ENCODE measurements around the gene TNS1. TPM values are rescaled to one million over a fixed set of nuclear protein-coding genes. Genes with fewer than 3 reads are reported as not detected.

Gene TNS1
- total RNA-seq, 1 experiment from 2014 or later, result 3.0 TPM

DNA sequence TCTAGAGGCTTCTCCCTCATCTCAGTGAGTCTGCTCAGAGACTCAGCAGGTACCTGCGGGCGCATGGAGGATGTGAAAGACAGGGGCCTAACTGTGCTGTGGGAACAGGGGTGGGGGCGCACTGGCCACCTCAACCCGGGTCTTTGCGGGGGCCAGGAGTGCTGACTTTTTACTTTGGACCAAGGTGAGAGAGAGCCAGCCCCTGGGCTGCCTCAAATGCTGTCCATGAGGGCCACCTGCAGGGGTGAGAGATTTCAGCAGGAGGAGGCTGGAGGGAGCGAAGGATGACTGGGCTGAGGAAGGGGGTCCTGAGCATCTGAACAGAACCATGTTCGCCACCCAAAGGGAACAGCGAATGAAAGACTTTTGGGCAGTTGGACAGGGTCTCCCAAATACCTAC lies 129.4 kb downstream of the TNS1 start:
- H3K36me3 ChIP-seq, result no peaks in the 10 kb centered on the region
- H3K9me3 ChIP-seq (replicated peaks), result no peaks in the 10 kb centered on the region
- H3K4me3 ChIP-seq, result no peak overlapping the region
- peaks cover 7% of the 10 kb centered on the region for H3K4me1 ChIP-seq
- no peak for DNase-seq
- no peaks in the 10 kb centered on the region for H3K27me3 ChIP-seq
- no peak overlapping the region for H3K27ac ChIP-seq

DNA sequence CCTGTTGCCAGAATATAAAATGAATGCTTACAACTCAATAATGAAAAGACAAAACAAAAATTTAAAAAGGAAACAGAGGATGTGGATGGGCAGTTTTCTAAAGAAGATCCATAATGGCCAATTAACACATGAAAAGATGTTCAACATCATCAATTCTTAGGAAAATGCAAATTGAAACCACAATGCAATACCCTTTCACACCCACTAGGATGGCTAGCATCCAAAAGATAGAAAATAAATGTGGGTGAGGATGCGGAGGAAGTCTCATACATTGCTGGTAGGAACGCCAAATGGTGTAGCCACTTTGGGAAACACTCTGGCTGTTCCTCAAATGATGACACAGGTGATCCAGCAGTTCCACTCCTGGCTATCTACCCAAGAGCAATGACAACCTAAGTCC lies 130.5 kb downstream of the TNS1 start:
- H3K27me3 ChIP-seq, result no peaks in the 10 kb centered on the region
- DNase-seq, result no peak
- H3K9me3 ChIP-seq (replicated peaks), result no peaks in the 10 kb centered on the region
- H3K4me1 ChIP-seq, result peaks cover 7% of the 10 kb centered on the region
- no peaks in the 10 kb centered on the region for H3K36me3 ChIP-seq
- no peak overlapping the region for H3K4me3 ChIP-seq
- H3K27ac ChIP-seq, result no peak overlapping the region

DNA sequence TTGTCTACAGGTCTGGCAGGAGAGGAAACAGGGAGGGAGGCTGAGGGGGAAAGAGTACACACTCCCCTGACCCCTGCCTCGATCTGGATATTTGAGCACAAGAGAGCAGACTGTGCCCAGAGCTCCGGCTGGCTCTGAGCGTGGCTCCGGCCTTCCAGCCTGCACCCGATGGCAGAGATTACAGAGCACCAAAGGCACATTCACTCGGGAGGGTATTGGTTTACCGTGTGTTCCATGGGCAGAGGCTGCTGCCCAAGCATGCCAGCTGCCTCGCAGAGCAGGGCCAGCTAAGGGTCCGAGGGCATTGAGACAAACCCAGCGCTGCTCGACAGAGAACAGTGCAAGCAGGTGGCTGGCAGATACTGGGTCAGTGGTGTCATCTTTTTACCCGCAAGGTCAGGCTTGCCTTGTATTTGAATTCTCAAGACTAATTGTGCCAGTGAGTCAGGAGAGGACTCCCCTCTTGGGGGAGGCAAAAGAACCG lies 132.2 kb downstream of the TNS1 start:
- Histone ChIP-seq H3K4me1 (peaks cover 7% of the 10 kb centered on the region), H3K27me3 (no peaks in the 10 kb centered on the region), H3K9me3 (replicated peaks) (no peaks in the 10 kb centered on the region), H3K4me3 (no peak overlapping the region), H3K36me3 (no peaks in the 10 kb centered on the region), H3K27ac (no peak overlapping the region)
- no peak for DNase-seq

- H3K36me3 ChIP-seq, result no peaks in the 10 kb centered on the region
- H3K4me1 ChIP-seq, result peaks cover 7% of the 10 kb centered on the region
- H3K27me3 ChIP-seq, result no peaks in the 10 kb centered on the region
- H3K4me3 ChIP-seq, result no peak overlapping the region
- H3K27ac ChIP-seq, result no peak overlapping the region
- peak in 1 of 2 experiments; percentile 26 for DNase-seq
- H3K9me3 ChIP-seq (replicated peaks), result no peaks in the 10 kb centered on the region
Measured at GRCh38 chr2:217868911-217869334, 133.9 kb downstream of the TNS1 start.

DNA sequence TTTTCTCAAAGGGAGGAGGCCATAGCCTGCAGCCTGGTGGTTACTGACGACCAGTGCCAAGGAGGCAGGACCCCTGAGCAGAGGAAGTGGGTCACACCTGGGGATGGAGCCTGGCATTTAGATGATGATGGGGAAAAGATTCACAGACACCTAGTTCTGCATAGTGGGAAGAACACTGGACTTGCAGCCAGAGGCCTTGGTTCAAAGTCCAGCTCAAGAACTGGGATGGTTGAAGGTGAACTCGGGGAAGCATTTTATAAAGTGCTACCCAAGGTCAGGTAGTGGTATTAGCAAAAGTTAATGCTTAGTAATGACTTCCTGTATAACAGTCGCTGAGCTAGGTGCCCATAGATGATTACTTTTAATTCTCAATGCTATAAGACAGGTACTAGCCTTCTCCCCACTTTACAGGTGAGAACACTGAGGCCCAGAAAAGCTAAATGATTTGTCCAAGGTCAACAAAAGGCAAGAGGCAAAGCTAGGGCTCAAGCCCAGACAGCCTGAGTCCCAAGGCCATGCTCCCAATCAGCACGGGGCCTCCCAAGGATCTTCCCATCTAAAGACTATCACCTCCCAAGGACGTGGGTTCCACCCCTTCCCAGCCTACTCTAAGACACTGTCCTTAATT lies 134.4 kb downstream of the TNS1 start:
- H3K27me3 ChIP-seq, result no peaks in the 10 kb centered on the region
- no peak overlapping the region for H3K4me3 ChIP-seq
- no peaks in the 10 kb centered on the region for H3K9me3 ChIP-seq (replicated peaks)
- H3K36me3 ChIP-seq, result no peaks in the 10 kb centered on the region
- H3K4me1 ChIP-seq, result peaks cover 7% of the 10 kb centered on the region
- DNase-seq, result no peak
- H3K27ac ChIP-seq, result no peak overlapping the region

DNA sequence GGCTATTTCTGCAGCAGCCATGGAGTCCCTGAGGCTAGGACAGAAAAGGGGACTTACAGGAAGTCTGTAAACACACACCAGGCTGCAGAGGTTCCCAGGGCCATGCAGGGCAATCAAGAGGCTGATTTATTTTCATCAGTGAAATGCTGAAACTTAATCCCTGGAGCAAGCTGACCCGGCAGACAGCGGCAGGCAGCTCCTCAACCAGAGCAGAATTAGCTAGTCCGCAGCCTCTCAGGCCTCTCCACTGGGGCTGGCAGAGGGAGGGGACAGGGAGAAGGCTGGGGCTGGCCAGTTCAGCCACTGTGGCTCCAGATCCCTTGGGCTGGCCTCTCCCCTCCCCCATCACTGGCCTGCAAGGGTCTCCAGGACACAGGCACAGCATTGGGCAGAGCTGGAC lies 136.3 kb downstream of the TNS1 start:
- Histone ChIP-seq H3K4me3 (no peak overlapping the region), H3K4me1 (peaks cover 7% of the 10 kb centered on the region), H3K27me3 (no peaks in the 10 kb centered on the region), H3K27ac (no peak overlapping the region), H3K9me3 (replicated peaks) (no peaks in the 10 kb centered on the region), H3K36me3 (no peaks in the 10 kb centered on the region)
- DNase-seq, result peak in 1 of 2 experiments; percentile 23

GRCh38 chr2:217864963-217865772 lies 137.6 kb downstream of the TNS1 start:
- no peak overlapping the region for H3K4me3 ChIP-seq
- H3K27me3 ChIP-seq, result no peaks in the 10 kb centered on the region
- no peaks in the 10 kb centered on the region for H3K36me3 ChIP-seq

GRCh38 chr2:217863883-217864282 lies 138.9 kb downstream of the TNS1 start:
- DNase-seq, result no peak
- H3K27ac ChIP-seq, result no peak overlapping the region
- no peaks in the 10 kb centered on the region for H3K9me3 ChIP-seq (replicated peaks)
- no peak overlapping the region for H3K4me3 ChIP-seq
- H3K36me3 ChIP-seq, result no peaks in the 10 kb centered on the region
- peaks cover 4% of the 10 kb centered on the region for H3K4me1 ChIP-seq
- no peaks in the 10 kb centered on the region for H3K27me3 ChIP-seq

More at GRCh38 chr2:217864963-217865772, 137.6 kb downstream of the TNS1 start:
- no peak for DNase-seq
- peaks cover 7% of the 10 kb centered on the region for H3K4me1 ChIP-seq
- no peak overlapping the region for H3K27ac ChIP-seq
- H3K9me3 ChIP-seq (replicated peaks), result no peaks in the 10 kb centered on the region

- DNase-seq, result no peak
- no peaks in the 10 kb centered on the region; the same call in 1 of the 2 replicates for H3K4me1 ChIP-seq
- H3K9me3 ChIP-seq (replicated peaks), result no peaks in the 10 kb centered on the region
- no peak overlapping the region for H3K4me3 ChIP-seq
- H3K27me3 ChIP-seq, result no peaks in the 10 kb centered on the region
- H3K27ac ChIP-seq, result no peak overlapping the region
- no peaks in the 10 kb centered on the region for H3K36me3 ChIP-seq
Measured at GRCh38 chr2:217861334-217861877, 141.4 kb downstream of the TNS1 start.

DNA sequence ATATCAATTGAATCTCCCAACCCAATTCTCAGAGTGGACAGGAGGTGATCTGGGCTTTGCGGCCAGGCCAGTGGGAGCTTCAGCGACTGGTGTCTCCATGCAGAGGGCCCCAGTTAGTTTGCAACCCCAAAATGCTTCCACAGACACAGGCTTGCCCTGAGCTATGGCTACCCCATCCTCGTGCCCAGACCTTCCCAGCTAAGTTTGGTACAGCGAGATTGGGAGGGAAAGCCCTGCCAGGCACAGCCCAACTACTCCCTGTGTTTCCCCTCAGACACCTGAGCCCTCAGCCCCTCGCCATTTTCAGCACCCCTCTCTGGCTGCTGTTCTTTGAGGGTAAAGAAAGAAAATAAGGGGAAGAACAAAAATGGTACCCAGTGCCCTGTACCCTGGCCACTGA lies 142.9 kb downstream of the TNS1 start:
- Histone ChIP-seq H3K27ac (no peak overlapping the region), H3K27me3 (no peaks in the 10 kb centered on the region), H3K4me3 (no peak overlapping the region), H3K36me3 (no peaks in the 10 kb centered on the region), H3K9me3 (replicated peaks) (no peaks in the 10 kb centered on the region), H3K4me1 (no peaks in the 10 kb centered on the region; the same call in 1 of the 2 replicates)
- no peak for DNase-seq

GRCh38 chr2:217858519-217859491 lies 144.0 kb downstream of the TNS1 start:
- no peaks in the 10 kb centered on the region for H3K36me3 ChIP-seq
- peak; percentile 66 to 68 for DNase-seq
- H3K9me3 ChIP-seq (replicated peaks), result no peaks in the 10 kb centered on the region
- H3K27ac ChIP-seq, result no peak overlapping the region
- no peaks in the 10 kb centered on the region for H3K27me3 ChIP-seq
- H3K4me3 ChIP-seq, result peak overlapping the region; percentile 42
- H3K4me1 ChIP-seq, result peaks cover 2% of the 10 kb centered on the region; the same call in 1 of the 2 replicates

DNA sequence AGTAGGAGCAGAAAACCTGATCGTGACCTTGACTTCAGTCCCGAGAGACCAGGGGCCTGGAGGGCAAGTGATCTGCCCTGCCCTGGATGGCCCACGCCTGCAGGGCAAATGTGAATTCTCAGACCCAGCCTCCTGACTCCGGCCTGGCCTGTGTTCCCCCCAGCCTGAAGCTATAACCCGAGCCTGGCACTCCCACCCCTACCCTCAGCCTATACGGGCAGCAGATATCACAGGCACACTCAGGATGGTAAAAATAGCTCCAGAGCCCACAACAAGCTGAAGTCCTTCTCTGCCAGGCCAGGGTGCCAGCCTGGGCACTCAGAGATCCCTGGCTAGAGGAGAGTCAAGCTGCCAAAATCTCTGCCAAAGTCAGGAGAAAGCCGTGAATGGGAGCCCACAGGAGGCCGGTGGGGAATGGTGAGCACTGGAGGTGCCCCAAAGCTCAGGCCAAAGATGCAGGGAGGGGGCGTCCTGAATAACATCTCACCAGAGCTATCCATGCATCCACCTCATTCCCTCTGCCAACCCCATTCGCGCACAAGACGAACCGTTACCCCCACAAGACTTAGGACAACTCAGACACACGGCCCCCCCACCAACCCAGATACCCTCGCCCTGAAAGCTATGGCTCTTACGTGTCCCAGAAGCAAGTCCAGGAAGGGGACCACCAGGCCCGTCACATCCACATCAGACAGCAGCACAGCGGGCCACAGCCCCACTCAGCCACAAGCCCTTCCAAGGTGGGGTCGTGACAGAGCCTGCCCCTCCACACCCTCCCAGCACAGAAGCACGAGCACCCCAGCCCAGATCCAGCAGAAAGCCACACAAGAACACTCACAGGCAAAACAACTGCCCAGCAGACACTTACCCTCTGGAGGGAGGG lies 144.9 kb downstream of the TNS1 start:
- DNase-seq, result no peak
- H3K4me1 ChIP-seq, result peaks cover 3% of the 10 kb centered on the region; the same call in 1 of the 2 replicates
- no peaks in the 10 kb centered on the region for H3K9me3 ChIP-seq (replicated peaks)
- no peaks in the 10 kb centered on the region for H3K36me3 ChIP-seq
- no peak overlapping the region for H3K27ac ChIP-seq
- H3K4me3 ChIP-seq, result peak overlapping the region; percentile 42
- no peaks in the 10 kb centered on the region for H3K27me3 ChIP-seq

DNA sequence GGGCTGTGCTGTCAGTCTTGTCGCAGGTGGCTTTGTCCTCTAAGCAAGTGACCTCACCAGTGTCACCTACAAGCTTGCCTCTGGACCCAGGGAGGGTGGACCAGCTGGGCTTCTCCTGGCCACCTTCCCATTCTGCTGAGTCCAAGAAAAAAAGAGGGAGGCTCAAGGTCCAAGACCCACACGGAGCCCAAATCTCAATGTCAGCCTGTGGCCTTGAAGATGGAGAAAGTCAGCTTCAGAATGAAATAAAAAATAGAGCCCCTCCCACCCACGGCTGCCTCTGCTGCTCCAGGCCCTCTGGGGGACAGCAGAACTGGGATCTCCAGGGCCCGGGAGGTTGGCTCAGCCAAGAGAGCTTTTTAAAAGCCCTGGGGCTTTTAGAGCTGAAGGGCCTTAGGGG lies 145.9 kb downstream of the TNS1 start:
- DNase-seq, result no peak
- Histone ChIP-seq H3K36me3 (no peaks in the 10 kb centered on the region), H3K27me3 (no peaks in the 10 kb centered on the region), H3K27ac (no peak overlapping the region), H3K9me3 (replicated peaks) (no peaks in the 10 kb centered on the region), H3K4me3 (no peak overlapping the region), H3K4me1 (peaks cover 3% of the 10 kb centered on the region; the same call in 1 of the 2 replicates)
